ENCODE results near the gene NELL1. TPM values are rescaled to one million over a fixed set of nuclear protein-coding genes. Genes with fewer than 3 reads are reported as not detected.

Gene NELL1
- polyA plus RNA-seq, 1 of the 3 experiments (the other 2 are of a cell fraction) = not detected

DNA sequence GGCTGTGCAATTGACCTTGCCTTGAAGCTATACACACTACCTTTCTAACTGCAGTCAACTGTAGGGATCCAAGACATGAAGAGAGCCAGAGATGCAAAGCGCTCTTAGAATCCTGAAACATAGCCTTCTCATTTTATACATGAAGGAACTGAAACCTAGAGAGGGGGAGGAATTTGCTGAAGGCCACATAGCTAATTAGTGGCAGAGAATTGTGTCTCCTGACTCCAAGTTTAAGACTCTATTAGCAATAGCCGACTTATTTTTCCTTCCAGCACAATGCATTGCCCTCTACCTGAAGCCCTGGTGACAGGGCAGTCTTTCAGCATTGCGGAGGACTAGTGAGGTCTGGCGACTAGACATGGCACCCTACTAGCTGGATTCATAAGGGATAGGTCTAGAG lies 796.5 kb downstream of the NELL1 start:
- CTCF ChIA-PET = interaction anchor here (0.7 to 1.2 kb wide), 3 partner anchors 10 to 458 kb away, joined by 3 read pairs; no protein-coding TSS in a partner anchor

DNA sequence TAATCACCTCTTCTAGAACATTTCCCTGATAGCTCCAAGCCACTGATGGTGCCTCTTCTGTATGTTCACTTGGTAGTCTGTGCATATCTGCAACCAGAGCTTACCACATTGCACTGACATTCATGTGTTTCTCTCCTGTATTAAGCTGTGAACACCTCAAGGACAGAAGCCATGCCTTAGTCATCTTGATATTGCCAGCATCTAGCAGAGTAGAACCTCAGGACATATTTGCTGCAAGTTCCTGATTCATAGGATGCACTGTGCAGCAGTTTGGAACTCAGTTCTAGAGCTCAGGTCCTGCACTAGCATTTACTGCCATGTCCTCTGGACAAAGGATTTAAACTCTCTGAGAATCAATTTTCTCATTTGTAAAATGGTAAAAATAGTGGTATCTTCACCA lies 801.1 kb downstream of the NELL1 start:
- no peaks in the 10 kb centered on the region for H3K9me2 ChIP-seq
- no peaks in the 10 kb centered on the region for H3K36me3 ChIP-seq (replicated peaks in 1 of 2; ENCODE audit: control insufficient read depth in 1 of 2, insufficient read depth in 2 of 2, low read length in 1 of 2)
- no peaks in the 10 kb centered on the region for H3F3A ChIP-seq (replicated peaks; ENCODE audit: insufficient read depth)
- no peak overlapping the region for H3K4me2 ChIP-seq
- H2AFZ ChIP-seq (ENCODE audit: low read depth) = no peak overlapping the region
- CTCF ChIA-PET = interaction anchor here (0.8 to 1.8 kb wide), 2 partner anchors 12 to 42 kb away, joined by 3 to 5 read pairs; no protein-coding TSS in a partner anchor
- no peaks in the 10 kb centered on the region for H3K27me3 ChIP-seq (ENCODE audit: insufficient read depth)
- no peaks in the 10 kb centered on the region for H3K4me1 ChIP-seq (ENCODE audit: control insufficient read depth in 1 of 2, insufficient read depth in 2 of 2, low read depth in 1 of 2, low read length in 1 of 2)
- POLR2A ChIA-PET = no interaction called here
- no peak overlapping the region for H3K4me3 ChIP-seq (ENCODE audit: low read depth in 2 of 2, low read length in 1 of 2)
- no peaks in the 10 kb centered on the region for H3K79me2 ChIP-seq (ENCODE audit: insufficient read depth)
- no peak for DNase-seq
- no peaks in the 10 kb centered on the region for H4K20me1 ChIP-seq (ENCODE audit: insufficient read depth)
- no peaks in the 10 kb centered on the region for H3K9me3 ChIP-seq
- no peak overlapping the region for H3K27ac ChIP-seq (ENCODE audit: low read depth in 2 of 2, low read length in 1 of 2)
- H3K9ac ChIP-seq = no peak overlapping the region
- TF ChIP-seq, protein P1, sequence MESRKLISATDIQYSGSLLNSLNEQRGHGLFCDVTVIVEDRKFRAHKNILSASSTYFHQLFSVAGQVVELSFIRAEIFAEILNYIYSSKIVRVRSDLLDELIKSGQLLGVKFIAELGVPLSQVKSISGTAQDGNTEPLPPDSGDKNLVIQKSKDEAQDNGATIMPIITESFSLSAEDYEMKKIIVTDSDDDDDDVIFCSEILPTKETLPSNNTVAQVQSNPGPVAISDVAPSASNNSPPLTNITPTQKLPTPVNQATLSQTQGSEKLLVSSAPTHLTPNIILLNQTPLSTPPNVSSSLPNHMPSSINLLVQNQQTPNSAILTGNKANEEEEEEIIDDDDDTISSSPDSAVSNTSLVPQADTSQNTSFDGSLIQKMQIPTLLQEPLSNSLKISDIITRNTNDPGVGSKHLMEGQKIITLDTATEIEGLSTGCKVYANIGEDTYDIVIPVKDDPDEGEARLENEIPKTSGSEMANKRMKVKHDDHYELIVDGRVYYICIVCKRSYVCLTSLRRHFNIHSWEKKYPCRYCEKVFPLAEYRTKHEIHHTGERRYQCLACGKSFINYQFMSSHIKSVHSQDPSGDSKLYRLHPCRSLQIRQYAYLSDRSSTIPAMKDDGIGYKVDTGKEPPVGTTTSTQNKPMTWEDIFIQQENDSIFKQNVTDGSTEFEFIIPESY (IDR thresholded peaks at IDR 0.05; ENCODE audit: borderline replicate concordance, low read depth) = no peak
- TF ChIP-seq NFIC (IDR thresholded peaks at IDR 0.05; ENCODE audit: borderline replicate concordance) (no peak), JUND (IDR thresholded peaks at IDR 0.05) (no peak), TCF12 (IDR thresholded peaks at IDR 0.05) (no peak), GATA2 (CRISPR knock-in tag; IDR thresholded peaks at IDR 0.05) (no peak), RCOR1 (IDR thresholded peaks at IDR 0.05; ENCODE audit: low read length) (no peak), FOXJ3 (CRISPR knock-in tag; IDR thresholded peaks at IDR 0.05) (no peak), ELF1 (IDR thresholded peaks at IDR 0.05) (no peak), SMC3 (IDR thresholded peaks at IDR 0.05; ENCODE audit: low read depth, low read length) (no peak), RFX5 (IDR thresholded peaks at IDR 0.05; ENCODE audit: low read length) (no peak), YY1 (IDR thresholded peaks at IDR 0.05; ENCODE audit: low read depth) (no peak), SIN3A (IDR thresholded peaks at IDR 0.05; ENCODE audit: borderline replicate concordance, low read depth, low read length) (no peak), MEF2A (IDR thresholded peaks at IDR 0.05; ENCODE audit: borderline replicate concordance, low read depth) (no peak)
- TF ChIP-seq, protein P2, sequence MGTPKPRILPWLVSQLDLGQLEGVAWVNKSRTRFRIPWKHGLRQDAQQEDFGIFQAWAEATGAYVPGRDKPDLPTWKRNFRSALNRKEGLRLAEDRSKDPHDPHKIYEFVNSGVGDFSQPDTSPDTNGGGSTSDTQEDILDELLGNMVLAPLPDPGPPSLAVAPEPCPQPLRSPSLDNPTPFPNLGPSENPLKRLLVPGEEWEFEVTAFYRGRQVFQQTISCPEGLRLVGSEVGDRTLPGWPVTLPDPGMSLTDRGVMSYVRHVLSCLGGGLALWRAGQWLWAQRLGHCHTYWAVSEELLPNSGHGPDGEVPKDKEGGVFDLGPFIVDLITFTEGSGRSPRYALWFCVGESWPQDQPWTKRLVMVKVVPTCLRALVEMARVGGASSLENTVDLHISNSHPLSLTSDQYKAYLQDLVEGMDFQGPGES (IDR thresholded peaks at IDR 0.05; ENCODE audit: low read depth, low read length) = no peak
- TF ChIP-seq, protein P3, sequence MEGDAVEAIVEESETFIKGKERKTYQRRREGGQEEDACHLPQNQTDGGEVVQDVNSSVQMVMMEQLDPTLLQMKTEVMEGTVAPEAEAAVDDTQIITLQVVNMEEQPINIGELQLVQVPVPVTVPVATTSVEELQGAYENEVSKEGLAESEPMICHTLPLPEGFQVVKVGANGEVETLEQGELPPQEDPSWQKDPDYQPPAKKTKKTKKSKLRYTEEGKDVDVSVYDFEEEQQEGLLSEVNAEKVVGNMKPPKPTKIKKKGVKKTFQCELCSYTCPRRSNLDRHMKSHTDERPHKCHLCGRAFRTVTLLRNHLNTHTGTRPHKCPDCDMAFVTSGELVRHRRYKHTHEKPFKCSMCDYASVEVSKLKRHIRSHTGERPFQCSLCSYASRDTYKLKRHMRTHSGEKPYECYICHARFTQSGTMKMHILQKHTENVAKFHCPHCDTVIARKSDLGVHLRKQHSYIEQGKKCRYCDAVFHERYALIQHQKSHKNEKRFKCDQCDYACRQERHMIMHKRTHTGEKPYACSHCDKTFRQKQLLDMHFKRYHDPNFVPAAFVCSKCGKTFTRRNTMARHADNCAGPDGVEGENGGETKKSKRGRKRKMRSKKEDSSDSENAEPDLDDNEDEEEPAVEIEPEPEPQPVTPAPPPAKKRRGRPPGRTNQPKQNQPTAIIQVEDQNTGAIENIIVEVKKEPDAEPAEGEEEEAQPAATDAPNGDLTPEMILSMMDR (IDR thresholded peaks at IDR 0.05) = no peak
- TF ChIP-seq, protein P4, sequence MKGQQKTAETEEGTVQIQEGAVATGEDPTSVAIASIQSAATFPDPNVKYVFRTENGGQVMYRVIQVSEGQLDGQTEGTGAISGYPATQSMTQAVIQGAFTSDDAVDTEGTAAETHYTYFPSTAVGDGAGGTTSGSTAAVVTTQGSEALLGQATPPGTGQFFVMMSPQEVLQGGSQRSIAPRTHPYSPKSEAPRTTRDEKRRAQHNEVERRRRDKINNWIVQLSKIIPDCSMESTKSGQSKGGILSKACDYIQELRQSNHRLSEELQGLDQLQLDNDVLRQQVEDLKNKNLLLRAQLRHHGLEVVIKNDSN (IDR thresholded peaks at IDR 0.05; ENCODE audit: borderline replicate concordance, low read depth) = no peak
- TF ChIP-seq, protein P5, sequence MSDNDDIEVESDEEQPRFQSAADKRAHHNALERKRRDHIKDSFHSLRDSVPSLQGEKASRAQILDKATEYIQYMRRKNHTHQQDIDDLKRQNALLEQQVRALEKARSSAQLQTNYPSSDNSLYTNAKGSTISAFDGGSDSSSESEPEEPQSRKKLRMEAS (IDR thresholded peaks at IDR 0.05; ENCODE audit: low read depth) = no peak

More for the DNA sequence above, 796.5 kb downstream of the NELL1 start:
- Histone ChIP-seq H3K4me3 (ENCODE audit: low read depth in 2 of 2, low read length in 1 of 2) (no peak overlapping the region), H3K9me2 (no peaks in the 10 kb centered on the region), H4K20me1 (ENCODE audit: insufficient read depth) (no peaks in the 10 kb centered on the region), H3F3A (replicated peaks; ENCODE audit: insufficient read depth) (no peaks in the 10 kb centered on the region), H3K27ac (ENCODE audit: low read depth in 2 of 2, low read length in 1 of 2) (no peak overlapping the region), H3K9me3 (no peaks in the 10 kb centered on the region), H3K27me3 (ENCODE audit: insufficient read depth) (no peaks in the 10 kb centered on the region), H3K9ac (no peak overlapping the region), H3K79me2 (ENCODE audit: insufficient read depth) (no peaks in the 10 kb centered on the region), H2AFZ (ENCODE audit: low read depth) (no peak overlapping the region), H3K4me2 (no peak overlapping the region), H3K4me1 (ENCODE audit: control insufficient read depth in 1 of 2, insufficient read depth in 2 of 2, low read depth in 1 of 2, low read length in 1 of 2) (no peaks in the 10 kb centered on the region), H3K36me3 (replicated peaks in 1 of 2; ENCODE audit: control insufficient read depth in 1 of 2, insufficient read depth in 2 of 2, low read length in 1 of 2) (no peaks in the 10 kb centered on the region)
- POLR2A ChIA-PET = no interaction called here
- WGBS (ENCODE audit: low lambda C conversion rate) = 43% methylated on average over 4 of the region's 4 CpGs
- TF ChIP-seq MXI1 (IDR thresholded peaks at IDR 0.05; ENCODE audit: low read depth, low read length) (no peak), GATA2 (CRISPR knock-in tag; IDR thresholded peaks at IDR 0.05) (no peak), FOXM1 (IDR thresholded peaks at IDR 0.05; ENCODE audit: low read depth) (no peak), NFIC (IDR thresholded peaks at IDR 0.05; ENCODE audit: borderline replicate concordance) (no peak), TAF1 (IDR thresholded peaks at IDR 0.05; ENCODE audit: borderline replicate concordance, low read depth, low read length) (no peak), FOSL2 (IDR thresholded peaks at IDR 0.05; ENCODE audit: borderline replicate concordance, low read depth) (no peak), JUND (IDR thresholded peaks at IDR 0.05) (no peak), FOXJ3 (CRISPR knock-in tag; IDR thresholded peaks at IDR 0.05) (no peak)
- TF ChIP-seq, protein P3 (IDR thresholded peaks at IDR 0.05) = no peak
- no peak for DNase-seq
